T-helper 17 cell (primary cell): ENCODE measurements around the gene FBN1. TPM values are rescaled to one million over a fixed set of nuclear protein-coding genes. Genes with fewer than 3 reads are reported as not detected.

Source experiments
- ATAC-seq: fragments of 150-1000 bp; cut with Tn5 transposase; 2 replicates; pipeline ENCODE4 v1.10.0; 2021; ENCODE audit warnings: mild to moderate bottlenecking, moderate library complexity
- DNase-seq, 3 donors: peaks; one replicate each; pipeline versions ENCODE4 v3.0.0 to v3.0.0-alpha.2; 2020 to 2021
- H3K9me3 ChIP-seq: one replicate; pipeline ENCODE4 v1.7.0; 2013; ENCODE audit warnings: low read length, mild to moderate bottlenecking; ENCODE audit not compliant: control insufficient read depth, poor library complexity, severe bottlenecking
- H3K27ac Mint-ChIP-seq: one replicate; pipeline ENCODE4 v1.8.0; 2022; ENCODE audit warnings: mild to moderate bottlenecking, moderate library complexity, mixed read lengths
- H3K27me3 Mint-ChIP-seq: one replicate; pipeline ENCODE4 v1.8.0; 2022; ENCODE audit warnings: mixed read lengths
- H3K36me3 Mint-ChIP-seq: one replicate; pipeline ENCODE4 v1.8.0; 2022; ENCODE audit warnings: low read depth, mixed read lengths
- H3K4me1 Mint-ChIP-seq: one replicate; pipeline ENCODE4 v1.8.0; 2022; ENCODE audit warnings: mild to moderate bottlenecking, mixed read lengths
- H3K4me3 Mint-ChIP-seq: one replicate; pipeline ENCODE4 v1.8.0; 2022; ENCODE audit warnings: mild to moderate bottlenecking, moderate library complexity, mixed read lengths
- total RNA-seq, 4 donors: library from RNA in 2 of 4; stranded (reverse) in 2 of 4; gene quantifications; one replicate each; pipeline ENCODE4 v1.2.3 and lab custom pipeline; 2022 to 2026

FBN1 gene
- total RNA-seq, 2 donors from 2014 or later = 0.07 to 0.29 TPM

DNA sequence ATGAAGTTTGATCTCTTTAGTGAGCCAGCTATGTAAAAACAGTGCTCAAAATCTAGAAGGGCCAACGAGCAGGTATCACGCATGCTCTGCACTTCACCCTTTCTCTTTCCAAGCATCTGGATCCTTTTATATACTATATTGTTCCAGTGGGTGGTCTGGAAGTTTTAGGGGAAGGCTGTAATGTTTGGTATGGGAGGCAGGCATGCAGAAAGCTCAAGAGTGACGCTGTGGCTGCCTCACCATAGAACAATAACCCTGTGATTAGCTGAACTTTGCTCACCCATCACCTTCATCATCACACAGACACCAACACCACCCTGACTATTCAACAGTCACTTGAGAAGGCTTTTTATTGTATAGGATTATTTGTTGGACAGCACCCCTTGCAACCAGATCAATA is 81.6 kb downstream of the FBN1 start:
- H3K9me3 ChIP-seq = peaks cover 3% of the 10 kb centered on the region
- ATAC-seq (no peak), DNase-seq (no peak)
- H3K36me3 Mint-ChIP-seq = no peaks in the 10 kb centered on the region
- peaks cover 26% of the 10 kb centered on the region for H3K27me3 Mint-ChIP-seq
- no peak overlapping the region for H3K27ac Mint-ChIP-seq
- H3K4me1 Mint-ChIP-seq = no peaks in the 10 kb centered on the region
- H3K4me3 Mint-ChIP-seq = no peak overlapping the region

DNA sequence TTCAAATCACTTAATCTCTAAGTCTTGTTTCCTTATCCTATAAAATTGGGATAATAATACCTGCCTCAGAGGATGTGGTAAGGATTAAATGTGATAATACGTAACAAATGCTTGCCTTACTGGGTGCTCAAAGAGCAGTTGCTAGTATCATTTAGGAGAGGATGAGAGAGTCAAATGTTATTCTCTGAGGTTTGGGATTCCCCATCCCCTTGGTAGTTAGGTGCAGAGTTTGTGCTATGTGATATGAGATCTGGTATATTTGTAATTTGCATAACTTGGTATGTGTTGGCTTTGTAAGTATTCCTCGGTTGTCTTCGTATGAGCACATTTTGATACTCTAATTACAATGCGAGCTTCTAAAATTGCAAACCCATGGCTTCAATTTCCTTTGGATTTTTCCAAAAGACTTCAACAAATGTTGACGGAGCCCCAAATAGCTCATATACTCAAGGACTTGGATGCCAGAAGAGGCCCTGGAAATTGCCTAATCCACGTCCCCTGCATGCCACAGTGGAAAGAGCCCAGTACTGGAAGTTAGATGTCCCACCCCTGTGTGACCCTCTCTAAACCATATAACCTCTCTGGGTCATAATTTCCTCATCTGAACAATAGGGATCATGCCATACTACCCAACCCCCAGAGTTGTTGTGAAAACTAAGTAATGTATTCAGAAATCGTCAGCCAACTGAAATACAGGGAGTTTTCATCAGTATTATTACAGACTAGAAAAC is 85.0 kb downstream of the FBN1 start:
- Mint-ChIP-seq H3K27me3 (peaks cover 42% of the 10 kb centered on the region), H3K36me3 (no peaks in the 10 kb centered on the region), H3K4me3 (no peak overlapping the region), H3K27ac (no peak overlapping the region), H3K4me1 (no peaks in the 10 kb centered on the region)
- ATAC-seq (no peak), DNase-seq (no peak)
- H3K9me3 ChIP-seq = peaks cover 3% of the 10 kb centered on the region

DNA sequence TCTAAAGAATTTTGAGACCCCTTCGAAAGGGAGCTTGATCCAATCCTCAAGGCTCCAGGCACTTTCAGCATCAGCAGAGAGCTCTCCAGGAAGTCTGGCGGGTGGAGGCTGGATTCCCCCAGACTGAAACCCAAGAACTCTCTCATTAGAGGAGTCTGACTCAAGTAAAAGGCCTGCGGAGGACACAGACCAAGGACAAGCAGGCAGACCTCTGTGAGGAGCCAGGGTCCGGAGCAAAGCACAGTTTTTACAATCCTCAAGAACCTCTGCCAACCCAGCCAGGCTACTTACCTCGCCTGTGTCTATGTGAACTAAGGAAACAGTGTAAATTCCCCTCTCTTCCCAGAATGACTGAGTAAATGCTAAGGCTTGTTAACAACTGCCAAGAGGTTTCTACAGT is 86.2 kb downstream of the FBN1 start:
- no peak for ATAC-seq
- H3K9me3 ChIP-seq = peaks cover 3% of the 10 kb centered on the region
- H3K4me1 Mint-ChIP-seq = no peaks in the 10 kb centered on the region
- H3K36me3 Mint-ChIP-seq = no peaks in the 10 kb centered on the region
- H3K4me3 Mint-ChIP-seq = no peak overlapping the region
- H3K27me3 Mint-ChIP-seq = peaks cover 45% of the 10 kb centered on the region
- no peak overlapping the region for H3K27ac Mint-ChIP-seq
- DNase-seq = no peak

DNA sequence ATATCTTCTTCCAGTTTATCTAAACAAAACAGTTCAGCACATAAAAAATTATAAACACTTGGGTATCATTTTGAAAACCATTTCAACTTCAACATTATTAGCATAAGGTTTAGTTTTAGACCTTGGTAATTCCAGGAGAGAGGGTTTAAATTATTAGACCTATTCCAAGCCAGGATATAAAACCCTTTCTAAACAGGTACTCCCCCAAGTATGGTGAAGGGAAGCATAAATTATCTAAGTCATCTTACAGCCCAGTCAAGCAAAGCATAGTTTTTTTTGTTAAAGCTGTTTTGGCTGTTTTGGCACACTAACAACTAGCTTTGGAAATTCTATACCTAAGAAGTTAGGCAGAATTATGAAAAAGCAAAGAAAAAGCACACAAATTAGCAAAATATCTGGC is 87.3 kb downstream of the FBN1 start:
- H3K4me1 Mint-ChIP-seq = no peaks in the 10 kb centered on the region
- H3K4me3 Mint-ChIP-seq = no peak overlapping the region
- peaks cover 38% of the 10 kb centered on the region for H3K27me3 Mint-ChIP-seq

DNA sequence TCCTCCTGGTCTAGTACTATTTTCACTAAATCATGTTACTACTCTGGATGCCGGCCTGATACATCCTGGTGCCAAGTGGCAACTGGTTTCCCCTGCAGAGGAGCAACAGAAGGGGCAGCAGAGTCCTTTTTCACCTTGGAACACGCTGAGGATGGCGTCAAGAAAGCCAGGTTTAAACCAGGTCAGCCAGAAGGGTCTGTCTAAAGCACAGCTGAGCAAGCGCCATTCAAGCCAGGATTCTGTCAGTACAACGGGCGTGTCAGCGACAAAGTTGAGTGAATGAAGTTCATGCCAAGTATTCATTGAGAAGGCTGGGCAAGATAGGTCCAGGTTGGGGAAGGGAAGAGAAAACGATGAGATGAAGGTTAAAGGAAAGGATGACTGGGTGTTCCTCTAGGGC is 88.2 kb downstream of the FBN1 start:
- Mint-ChIP-seq H3K36me3 (no peaks in the 10 kb centered on the region), H3K4me3 (no peak overlapping the region), H3K4me1 (no peaks in the 10 kb centered on the region), H3K27ac (no peak overlapping the region), H3K27me3 (peaks cover 33% of the 10 kb centered on the region)
- no peak for ATAC-seq
- no peaks in the 10 kb centered on the region for H3K9me3 ChIP-seq
- no peak for DNase-seq

More for the DNA sequence above, 87.3 kb downstream of the FBN1 start:
- DNase-seq (no peak), ATAC-seq (no peak)
- Mint-ChIP-seq H3K27ac (no peak overlapping the region), H3K36me3 (no peaks in the 10 kb centered on the region)
- H3K9me3 ChIP-seq = peaks cover 3% of the 10 kb centered on the region

DNA sequence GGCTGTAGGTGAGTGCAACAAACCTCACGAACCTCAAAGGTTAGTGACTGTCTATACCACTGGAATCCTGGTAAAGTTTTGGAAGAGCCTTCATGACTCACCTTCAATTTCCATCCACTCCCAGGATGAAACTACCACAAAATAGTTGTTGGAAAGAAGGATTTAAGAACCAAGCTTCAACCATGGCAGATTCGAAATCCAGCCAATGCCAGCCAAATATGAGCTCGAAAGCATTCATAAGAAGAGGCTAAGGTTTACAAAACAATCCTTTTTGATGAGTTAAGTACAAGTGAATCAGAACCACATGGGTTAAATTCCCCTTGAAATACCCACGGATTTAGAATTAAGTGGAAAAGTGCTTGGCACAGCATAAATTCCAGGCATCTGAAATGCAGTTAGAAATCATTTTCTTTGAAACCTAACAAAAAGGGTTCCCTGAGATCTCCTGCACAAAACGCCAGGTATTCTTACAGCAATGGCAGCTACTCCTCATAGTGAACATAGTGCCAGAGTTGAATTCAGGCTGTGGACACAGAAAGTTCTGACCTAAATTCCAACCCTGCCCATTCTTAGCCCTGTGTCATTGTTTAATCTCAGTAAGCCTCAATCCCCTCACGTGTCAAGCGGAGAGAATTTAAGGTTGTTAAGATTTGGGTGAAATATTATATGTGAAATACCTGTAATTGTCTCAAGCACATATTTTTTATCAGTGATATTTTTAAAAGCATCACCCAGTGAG is 89.2 kb downstream of the FBN1 start:
- no peaks in the 10 kb centered on the region for H3K4me1 Mint-ChIP-seq
- H3K36me3 Mint-ChIP-seq = no peaks in the 10 kb centered on the region
- H3K27me3 Mint-ChIP-seq = peaks cover 33% of the 10 kb centered on the region

DNA sequence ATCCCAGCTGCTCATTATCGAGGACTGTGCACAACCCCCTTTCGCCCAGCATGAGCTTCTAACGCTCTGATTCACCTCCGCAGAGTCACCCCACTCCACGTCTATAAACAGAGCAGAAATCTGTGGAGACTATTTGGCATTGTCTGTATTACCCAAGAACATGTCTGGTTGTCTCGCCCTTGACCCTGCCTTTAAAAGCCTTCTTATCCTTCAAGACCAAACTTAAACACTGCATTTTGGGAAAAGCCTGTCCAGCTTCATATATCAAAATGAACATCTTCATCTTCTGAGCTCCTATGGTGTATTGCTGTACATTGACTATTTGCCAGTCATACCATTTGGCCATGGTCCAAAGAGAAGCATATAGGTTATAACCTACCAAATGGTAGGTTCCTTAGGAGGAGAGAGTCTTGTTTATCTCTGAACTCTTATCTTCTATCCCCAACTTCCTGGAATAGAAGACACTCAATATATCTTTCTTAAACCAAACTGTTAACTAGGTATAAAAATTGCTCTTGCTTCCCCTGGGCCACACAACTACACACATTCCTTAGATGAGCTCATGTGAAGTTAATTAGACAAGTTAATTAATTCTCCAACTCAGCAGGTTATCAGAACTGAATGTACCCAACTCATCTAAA is 90.1 kb downstream of the FBN1 start:
- ATAC-seq (no peak), DNase-seq (no peak)
- H3K4me1 Mint-ChIP-seq = no peaks in the 10 kb centered on the region
- H3K36me3 Mint-ChIP-seq = no peaks in the 10 kb centered on the region
- no peak overlapping the region for H3K4me3 Mint-ChIP-seq
- peaks cover 33% of the 10 kb centered on the region for H3K27me3 Mint-ChIP-seq
- no peak overlapping the region for H3K27ac Mint-ChIP-seq
- no peaks in the 10 kb centered on the region for H3K9me3 ChIP-seq

More for the DNA sequence above, 89.2 kb downstream of the FBN1 start:
- no peaks in the 10 kb centered on the region for H3K9me3 ChIP-seq
- ATAC-seq (no peak), DNase-seq (no peak)
- Mint-ChIP-seq H3K4me3 (no peak overlapping the region), H3K27ac (no peak overlapping the region)

DNA sequence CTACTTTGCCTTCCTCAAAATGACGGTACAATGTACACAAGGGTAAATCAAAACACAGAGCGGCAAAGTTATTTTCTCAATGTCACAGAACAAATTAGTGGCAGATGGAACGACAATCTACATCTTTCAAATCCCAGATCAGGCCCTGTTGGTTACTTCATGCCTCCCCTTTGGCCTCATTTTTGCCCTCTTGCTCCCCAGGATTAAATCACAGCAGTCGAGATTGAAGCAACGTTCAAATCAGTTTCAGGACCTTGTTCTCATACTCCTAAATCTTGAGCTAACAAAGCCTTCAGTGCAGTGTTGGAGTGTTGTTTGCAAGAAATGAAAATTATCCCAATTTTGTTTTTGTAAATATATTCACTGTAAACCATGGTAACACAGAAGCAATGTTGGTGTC is 91.4 kb downstream of the FBN1 start:
- DNase-seq = no peak
- H3K4me3 Mint-ChIP-seq = no peak overlapping the region
- H3K9me3 ChIP-seq = no peaks in the 10 kb centered on the region
- no peak for ATAC-seq
- H3K4me1 Mint-ChIP-seq = no peaks in the 10 kb centered on the region
- H3K27ac Mint-ChIP-seq = no peak overlapping the region
- no peaks in the 10 kb centered on the region for H3K36me3 Mint-ChIP-seq
- H3K27me3 Mint-ChIP-seq = peaks cover 26% of the 10 kb centered on the region

DNA sequence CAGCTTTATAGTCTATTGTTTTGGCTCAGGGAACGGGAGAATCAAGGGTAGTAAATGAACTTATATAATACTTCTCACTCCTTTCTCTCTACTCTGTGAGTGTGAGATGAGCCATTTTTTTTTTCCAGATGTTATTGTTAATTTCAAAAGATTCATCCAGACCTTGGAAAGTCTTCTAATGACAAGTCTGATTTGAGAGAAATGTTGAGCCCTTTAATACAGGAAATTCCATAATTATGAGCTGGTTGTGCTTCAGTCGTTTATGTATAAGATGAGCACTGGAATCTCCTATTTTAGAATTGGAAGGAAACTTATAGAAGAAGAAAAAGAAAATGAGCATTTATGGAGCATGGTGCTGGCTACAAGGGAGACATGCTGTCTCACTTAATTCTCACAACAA is 92.0 kb downstream of the FBN1 start:
- H3K4me1 Mint-ChIP-seq = no peaks in the 10 kb centered on the region
- peaks cover 20% of the 10 kb centered on the region for H3K27me3 Mint-ChIP-seq
- H3K27ac Mint-ChIP-seq = no peak overlapping the region
- no peak overlapping the region for H3K4me3 Mint-ChIP-seq
- H3K9me3 ChIP-seq = no peaks in the 10 kb centered on the region
- ATAC-seq (no peak), DNase-seq (no peak)
- H3K36me3 Mint-ChIP-seq = no peaks in the 10 kb centered on the region

DNA sequence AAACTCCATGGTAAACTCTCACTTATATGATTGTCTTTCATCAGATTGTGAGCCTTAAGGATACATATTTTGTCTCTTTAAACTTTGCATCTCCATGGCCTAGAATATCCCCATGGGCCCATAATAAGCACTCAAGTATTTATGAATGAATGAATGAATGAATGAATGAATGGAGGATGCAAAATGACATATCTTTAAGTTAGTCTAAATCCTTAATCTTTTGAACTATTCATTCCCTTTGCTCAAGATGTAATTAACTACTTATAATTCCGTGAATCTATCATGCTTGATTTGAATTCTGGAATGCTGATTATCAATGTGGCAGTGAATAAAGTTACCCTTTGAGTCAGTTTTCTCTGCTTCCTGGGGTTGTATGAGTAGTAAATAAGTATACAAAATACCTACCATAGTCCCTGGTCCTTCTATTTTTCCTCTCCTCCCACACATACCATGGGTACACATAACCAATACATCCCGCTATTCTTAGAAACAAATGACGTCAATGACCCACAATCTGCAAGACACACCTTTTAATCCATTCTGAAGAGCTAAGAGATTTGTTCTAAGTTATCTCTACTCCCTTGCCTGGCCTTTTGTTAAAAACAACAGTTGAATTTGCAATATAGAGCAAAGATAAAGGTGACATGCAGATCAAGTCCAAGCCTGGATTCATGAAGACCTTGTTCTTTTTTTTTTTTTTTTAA is 94.5 kb downstream of the FBN1 start:
- no peaks in the 10 kb centered on the region for H3K9me3 ChIP-seq
- H3K27ac Mint-ChIP-seq = no peak overlapping the region
- DNase-seq = no peak
- no peaks in the 10 kb centered on the region for H3K36me3 Mint-ChIP-seq
- no peaks in the 10 kb centered on the region for H3K4me1 Mint-ChIP-seq
- H3K4me3 Mint-ChIP-seq = no peak overlapping the region
- no peak for ATAC-seq
- H3K27me3 Mint-ChIP-seq = peaks cover 18% of the 10 kb centered on the region

DNA sequence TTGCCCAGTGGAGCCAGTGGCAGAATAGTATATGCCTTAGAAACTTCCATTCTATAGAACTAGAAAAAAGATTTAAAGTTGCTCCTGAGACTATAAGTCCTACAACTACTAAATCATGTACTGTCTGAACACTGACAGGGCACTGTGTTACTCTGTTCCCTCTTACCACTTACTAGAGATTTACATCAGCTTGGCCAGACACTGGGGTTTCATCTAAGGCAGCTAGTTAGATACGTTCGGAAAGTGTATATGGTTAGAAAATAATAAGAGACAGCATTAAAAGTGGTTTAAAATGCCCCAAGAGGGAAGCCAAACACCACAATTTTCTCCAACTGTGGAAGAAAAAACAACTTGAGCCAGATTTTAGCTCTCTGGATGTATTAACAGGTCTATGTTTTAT is 97.1 kb downstream of the FBN1 start:
- Mint-ChIP-seq H3K4me3 (no peak overlapping the region), H3K27me3 (peaks cover 17% of the 10 kb centered on the region), H3K4me1 (no peaks in the 10 kb centered on the region), H3K27ac (no peak overlapping the region), H3K36me3 (no peaks in the 10 kb centered on the region)
- no peak for ATAC-seq
- DNase-seq = no peak
- H3K9me3 ChIP-seq = no peaks in the 10 kb centered on the region

DNA sequence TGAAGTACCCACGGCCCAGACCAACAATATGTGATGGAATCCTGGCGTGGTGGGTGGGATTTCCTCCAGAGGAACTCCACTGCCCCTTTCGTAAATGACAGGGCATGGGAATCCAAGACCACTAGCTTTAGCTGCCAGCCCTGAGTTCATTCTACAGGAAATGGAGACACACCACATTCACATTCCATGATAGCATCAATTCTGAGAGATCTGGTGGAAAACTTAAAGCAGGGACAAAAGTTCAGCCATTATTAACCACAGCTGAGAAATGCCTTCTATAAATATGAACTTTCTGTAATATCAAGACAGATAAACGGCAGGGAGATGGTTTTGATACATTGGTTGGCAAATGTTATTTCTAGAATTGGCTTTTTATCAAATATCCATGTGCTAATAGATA is 98.2 kb downstream of the FBN1 start:
- ATAC-seq = no peak
- Mint-ChIP-seq H3K27me3 (peaks cover 17% of the 10 kb centered on the region), H3K27ac (no peak overlapping the region)

DNA sequence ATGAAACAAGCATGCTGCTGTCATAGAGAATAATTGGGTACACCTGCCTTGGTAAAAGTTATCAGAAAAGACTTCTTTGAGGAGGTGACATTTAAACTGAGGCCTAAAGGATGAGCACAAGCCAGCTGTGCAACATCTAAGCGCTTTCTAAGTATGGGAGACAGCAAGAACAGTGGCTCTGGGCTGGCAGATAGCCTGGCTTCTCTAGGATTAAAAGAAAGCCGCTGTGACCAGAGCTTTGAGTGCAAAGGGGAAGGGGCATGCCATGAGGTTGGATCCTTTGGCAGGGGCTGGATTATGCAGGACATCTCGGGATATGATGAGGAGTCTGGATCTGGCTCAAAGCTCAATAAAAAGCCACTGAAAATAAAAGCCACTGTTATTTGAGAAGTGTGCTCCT is 99.2 kb downstream of the FBN1 start:
- no peaks in the 10 kb centered on the region for H3K36me3 Mint-ChIP-seq
- no peaks in the 10 kb centered on the region for H3K9me3 ChIP-seq
- DNase-seq = no peak
- no peak overlapping the region for H3K4me3 Mint-ChIP-seq
- no peaks in the 10 kb centered on the region for H3K4me1 Mint-ChIP-seq
- peaks cover 24% of the 10 kb centered on the region for H3K27me3 Mint-ChIP-seq
- no peak overlapping the region for H3K27ac Mint-ChIP-seq
- no peak for ATAC-seq

More for the DNA sequence above, 98.2 kb downstream of the FBN1 start:
- DNase-seq = no peak
- H3K9me3 ChIP-seq = no peaks in the 10 kb centered on the region
- no peaks in the 10 kb centered on the region for H3K36me3 Mint-ChIP-seq
- H3K4me3 Mint-ChIP-seq = no peak overlapping the region
- no peaks in the 10 kb centered on the region for H3K4me1 Mint-ChIP-seq
